SIG-M5 treated with dmso at 0.1 percent for 504 hours (cell line): ENCODE measurements around the gene CRABP2.

Experiments
- DNase-seq: peaks from one replicate; lab custom pipeline; 2025; ENCODE audit not compliant: unreplicated experiment; lab: John Stamatoyannopoulos, UW

The CRABP2 gene

GRCh38 chr1:156742017-156742416 lies 36.6 kb upstream of the CRABP2 start:
- no peak for DNase-seq

- no peak for DNase-seq
These were observed 36.1 kb upstream of the CRABP2 start for GRCh38 chr1:156741481-156741983.

- peak; percentile 100 for DNase-seq
These were observed 35.5 kb upstream of the CRABP2 start, which contains the start of gene MRPL24 for GRCh38 chr1:156740741-156741480. Gene MRPL24 (minus strand): TSS chr1:156741088. CDS start chr1:156738704, 2,384 bp downstream.

- no peak for DNase-seq
These were observed 34.9 kb upstream of the CRABP2 start for GRCh38 chr1:156740237-156740740.

- no peak for DNase-seq
These were observed 33.5 kb upstream of the CRABP2 start for GRCh38 chr1:156738916-156739315.

- DNase-seq, result no peak
These were observed 33.0 kb upstream of the CRABP2 start for GRCh38 chr1:156738407-156738806.

- DNase-seq, result no peak
These were observed 28.7 kb upstream of the CRABP2 start for GRCh38 chr1:156733989-156734584.

- DNase-seq, result peak; percentile 100
These were observed 23.4 kb upstream of the CRABP2 start, which contains the start of gene ISG20L2 for GRCh38 chr1:156728599-156729462. Gene ISG20L2 (minus strand): TSS chr1:156728766. CDS start chr1:156727652, 1,114 bp downstream.

- peak; percentile 89 for DNase-seq
These were observed 22.7 kb upstream of the CRABP2 start, which contains the start of gene METTL25B for GRCh38 chr1:156727926-156728598. Gene METTL25B (plus strand): TSS chr1:156728469. CDS start chr1:156729105, 636 bp downstream.

- DNase-seq, result no peak
These were observed 22.1 kb upstream of the CRABP2 start for GRCh38 chr1:156727492-156727891.

- DNase-seq, result peak; percentile 91
These were observed 21.3 kb upstream of the CRABP2 start for GRCh38 chr1:156726549-156727226.

GRCh38 chr1:156725683-156726280 lies 20.4 kb upstream of the CRABP2 start:
- peak; percentile 97 for DNase-seq

GRCh38 chr1:156721535-156721934 lies 16.2 kb upstream of the CRABP2 start:
- DNase-seq, result no peak

- DNase-seq, result no peak
These were observed 15.7 kb upstream of the CRABP2 start for GRCh38 chr1:156721131-156721530.

GRCh38 chr1:156717351-156717750 lies 12.0 kb upstream of the CRABP2 start:
- no peak for DNase-seq

- no peak for DNase-seq
These were observed 9.4 kb upstream of the CRABP2 start for GRCh38 chr1:156714830-156715229.

GRCh38 chr1:156712626-156713025 lies 7.2 kb upstream of the CRABP2 start:
- DNase-seq, result no peak

- no peak for DNase-seq
These were observed 5.8 kb upstream of the CRABP2 start for GRCh38 chr1:156711011-156711817.
